Activated CD8-positive, alpha-beta memory T cell treated with anti-CD3 and anti-CD28 coated beads, Interleukin-2, amount 50 U/mL, for 48 hours (primary cell): Measurements from ENCODE around the gene DRC1.

ENCODE experiments used
- DNase-seq: peaks from one replicate; pipeline ENCODE4 v3.0.0-alpha.2; 2020

The DRC1 gene

GRCh38 chr2:26480566-26481423 lies 79.1 kb downstream of the DRC1 start:
- DNase-seq, result no peak

GRCh38 chr2:26481706-26482105 lies 80.0 kb downstream of the DRC1 start:
- DNase-seq, result no peak

GRCh38 chr2:26482211-26483026 lies 80.7 kb downstream of the DRC1 start:
- no peak for DNase-seq

- no peak for DNase-seq
Observed at GRCh38 chr2:26483027-26483326, 81.3 kb downstream of the DRC1 start.

GRCh38 chr2:26483516-26483915 lies 81.8 kb downstream of the DRC1 start:
- no peak for DNase-seq

GRCh38 chr2:26483957-26484565 lies 82.3 kb downstream of the DRC1 start:
- DNase-seq, result no peak

GRCh38 chr2:26484579-26484978 lies 82.9 kb downstream of the DRC1 start:
- DNase-seq, result no peak

GRCh38 chr2:26485099-26485498 lies 83.4 kb downstream of the DRC1 start:
- DNase-seq, result no peak

GRCh38 chr2:26485725-26486418 lies 84.2 kb downstream of the DRC1 start:
- DNase-seq, result no peak

GRCh38 chr2:26486789-26487188 lies 85.1 kb downstream of the DRC1 start:
- no peak for DNase-seq

GRCh38 chr2:26487192-26487591 lies 85.5 kb downstream of the DRC1 start:
- no peak for DNase-seq

- no peak for DNase-seq
Observed at GRCh38 chr2:26488463-26489212, 86.9 kb downstream of the DRC1 start.

GRCh38 chr2:26489213-26489850 lies 87.6 kb downstream of the DRC1 start:
- no peak for DNase-seq

- DNase-seq, result no peak
Observed at GRCh38 chr2:26491563-26492167, 89.9 kb downstream of the DRC1 start.

- DNase-seq, result no peak
Observed at GRCh38 chr2:26492749-26493515, 91.2 kb downstream of the DRC1 start.

- no peak for DNase-seq
Observed at GRCh38 chr2:26493566-26493965, 91.8 kb downstream of the DRC1 start.

- no peak for DNase-seq
Observed at GRCh38 chr2:26494199-26494598, 92.5 kb downstream of the DRC1 start.

GRCh38 chr2:26494891-26495290 lies 93.2 kb downstream of the DRC1 start:
- DNase-seq, result no peak

GRCh38 chr2:26495705-26496297 lies 94.1 kb downstream of the DRC1 start:
- DNase-seq, result no peak

GRCh38 chr2:26500406-26500805 lies 98.7 kb downstream of the DRC1 start:
- no peak for DNase-seq
